ENCODE data around the gene PNMA6F. TPM values are rescaled to one million over a fixed set of nuclear protein-coding genes. Genes with fewer than 3 reads are reported as not detected.

The PNMA6F gene
- polyA plus RNA-seq, 1 of the 3 experiments (the other 2 are of a cell fraction): not detected

DNA sequence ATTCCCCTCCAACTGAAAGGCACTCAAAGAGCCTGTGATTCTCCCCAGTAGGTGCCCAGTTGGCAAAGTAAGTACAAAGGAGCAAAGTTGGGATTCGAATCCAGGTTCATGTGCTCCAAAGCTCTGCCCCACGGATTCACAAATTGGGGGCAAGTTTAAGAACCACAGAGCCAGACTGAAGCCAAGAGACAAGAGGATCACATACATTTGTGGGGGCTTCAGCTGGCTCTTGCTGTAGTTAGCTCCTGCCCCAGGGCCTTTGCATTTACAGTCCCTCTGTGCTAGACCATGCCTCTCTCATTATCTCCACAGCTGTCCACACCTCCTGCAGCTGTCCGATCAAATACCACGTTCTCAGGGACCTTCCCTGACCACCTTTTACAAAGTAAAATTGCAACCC, 18.8 kb downstream of the PNMA6F start:
- no peak for DNase-seq
- Histone ChIP-seq H3K36me3 (replicated peaks in 1 of 2; ENCODE audit: control insufficient read depth in 1 of 2, insufficient read depth in 2 of 2, low read length in 1 of 2) (no peaks in the 10 kb centered on the region), H3K27me3 (ENCODE audit: insufficient read depth) (peaks cover 38% of the 10 kb centered on the region), H3K4me2 (no peak overlapping the region), H4K20me1 (ENCODE audit: insufficient read depth) (no peaks in the 10 kb centered on the region), H3K79me2 (ENCODE audit: insufficient read depth) (no peaks in the 10 kb centered on the region), H3K4me1 (ENCODE audit: control insufficient read depth in 1 of 2, insufficient read depth in 2 of 2, low read depth in 1 of 2, low read length in 1 of 2) (no peaks in the 10 kb centered on the region), H3K9me2 (no peaks in the 10 kb centered on the region), H3K9me3 (no peaks in the 10 kb centered on the region), H3K4me3 (ENCODE audit: low read depth in 2 of 2, low read length in 1 of 2) (no peak overlapping the region), H2AFZ (ENCODE audit: low read depth) (no peak overlapping the region), H3K9ac (no peak overlapping the region), H3K27ac (ENCODE audit: low read depth in 2 of 2, low read length in 1 of 2) (no peak overlapping the region), H3F3A (replicated peaks; ENCODE audit: insufficient read depth) (no peaks in the 10 kb centered on the region)
- ChIA-PET POLR2A (no interaction called here), CTCF (no interaction called here)
- WGBS (ENCODE audit: low lambda C conversion rate): 2% methylated on average over 4 of the region's 4 CpGs
- TF ChIP-seq FOXM1 (IDR thresholded peaks at IDR 0.05; ENCODE audit: low read depth) (no peak), GATA2 (CRISPR knock-in tag; IDR thresholded peaks at IDR 0.05) (no peak), JUND (IDR thresholded peaks at IDR 0.05) (no peak), YY1 (IDR thresholded peaks at IDR 0.05; ENCODE audit: low read depth) (no peak), EZH2phosphoT487 (IDR thresholded peaks at IDR 0.05; ENCODE audit: borderline replicate concordance, low read depth) (no peak)

DNA sequence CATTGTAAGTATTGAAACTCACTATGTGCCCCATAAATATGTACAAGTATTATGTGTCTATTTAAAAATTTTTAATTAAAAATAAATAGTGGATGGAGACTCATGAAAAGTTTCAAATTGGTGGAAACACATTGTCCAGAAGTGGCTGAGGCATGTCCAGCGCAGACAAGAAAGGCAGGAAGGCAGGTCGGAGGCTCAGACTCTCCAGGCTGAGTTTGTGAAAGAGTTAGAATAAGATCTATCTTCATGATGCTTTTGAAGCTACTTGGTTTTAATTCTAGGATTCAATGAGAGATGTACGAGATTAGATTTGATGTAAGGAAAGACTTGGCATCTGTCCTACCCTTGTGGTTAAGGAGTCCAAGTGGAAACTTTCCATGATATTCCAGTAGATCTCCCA, 19.8 kb downstream of the PNMA6F start:
- Histone ChIP-seq H3K4me2 (no peak overlapping the region), H3K79me2 (ENCODE audit: insufficient read depth) (no peaks in the 10 kb centered on the region), H3K4me1 (ENCODE audit: control insufficient read depth in 1 of 2, insufficient read depth in 2 of 2, low read depth in 1 of 2, low read length in 1 of 2) (no peaks in the 10 kb centered on the region), H3K9ac (no peak overlapping the region), H3K4me3 (ENCODE audit: low read depth in 2 of 2, low read length in 1 of 2) (no peak overlapping the region), H2AFZ (ENCODE audit: low read depth) (no peak overlapping the region), H4K20me1 (ENCODE audit: insufficient read depth) (no peaks in the 10 kb centered on the region), H3K27me3 (ENCODE audit: insufficient read depth) (peaks cover 38% of the 10 kb centered on the region), H3K27ac (ENCODE audit: low read depth in 2 of 2, low read length in 1 of 2) (no peak overlapping the region), H3K9me3 (no peaks in the 10 kb centered on the region), H3K9me2 (no peaks in the 10 kb centered on the region), H3K36me3 (replicated peaks in 1 of 2; ENCODE audit: control insufficient read depth in 1 of 2, insufficient read depth in 2 of 2, low read length in 1 of 2) (no peaks in the 10 kb centered on the region), H3F3A (replicated peaks; ENCODE audit: insufficient read depth) (no peaks in the 10 kb centered on the region)
- no peak for TF ChIP-seq MEF2A (IDR thresholded peaks at IDR 0.05; ENCODE audit: borderline replicate concordance, low read depth)
- no peak for DNase-seq
- 28% methylated on average over 3 of the region's 3 CpGs for whole genome bisulfite sequencing (ENCODE audit: low lambda C conversion rate)
- CTCF ChIA-PET: no interaction called here
- POLR2A ChIA-PET: no interaction called here

DNA sequence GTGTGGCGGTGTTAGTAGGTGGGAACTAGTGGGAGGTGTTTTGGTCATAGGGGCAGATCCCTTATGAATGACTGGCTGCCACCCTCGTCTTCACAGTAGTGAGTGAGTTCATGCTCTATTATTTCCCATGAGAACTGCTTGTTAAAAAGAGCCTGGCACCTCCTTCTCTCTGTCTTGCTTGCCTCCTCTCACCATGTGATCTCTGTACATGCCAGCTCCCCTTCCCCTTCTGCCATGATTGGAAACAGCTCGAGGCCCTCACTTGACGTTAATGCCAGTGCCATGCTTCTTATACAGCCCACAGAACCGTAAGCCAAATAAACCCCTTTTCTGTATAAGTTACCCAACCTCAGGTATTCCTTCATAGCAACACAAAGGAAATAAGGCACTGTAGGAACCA, 21.7 kb downstream of the PNMA6F start:
- 5% methylated on average over 5 of the region's 5 CpGs for WGBS (ENCODE audit: low lambda C conversion rate)
- H3F3A ChIP-seq (replicated peaks; ENCODE audit: insufficient read depth): no peaks in the 10 kb centered on the region
- ChIA-PET CTCF (no interaction called here), POLR2A (no interaction called here)
- no peaks in the 10 kb centered on the region for H3K79me2 ChIP-seq (ENCODE audit: insufficient read depth)
- H3K4me2 ChIP-seq: no peak overlapping the region
- H3K4me1 ChIP-seq (ENCODE audit: control insufficient read depth in 1 of 2, insufficient read depth in 2 of 2, low read depth in 1 of 2, low read length in 1 of 2): no peaks in the 10 kb centered on the region
- H3K27me3 ChIP-seq (ENCODE audit: insufficient read depth): peaks cover 32% of the 10 kb centered on the region
- no peak overlapping the region for H3K27ac ChIP-seq (ENCODE audit: low read depth in 2 of 2, low read length in 1 of 2)
- no peak for TF ChIP-seq TCF12 (IDR thresholded peaks at IDR 0.05)
- no peaks in the 10 kb centered on the region for H3K9me2 ChIP-seq
- H3K36me3 ChIP-seq (replicated peaks in 1 of 2; ENCODE audit: control insufficient read depth in 1 of 2, insufficient read depth in 2 of 2, low read length in 1 of 2): no peaks in the 10 kb centered on the region
- no peak overlapping the region for H3K9ac ChIP-seq
- H3K9me3 ChIP-seq: no peaks in the 10 kb centered on the region
- DNase-seq: no peak
- H2AFZ ChIP-seq (ENCODE audit: low read depth): no peak overlapping the region
- H3K4me3 ChIP-seq (ENCODE audit: low read depth in 2 of 2, low read length in 1 of 2): no peak overlapping the region
- H4K20me1 ChIP-seq (ENCODE audit: insufficient read depth): no peaks in the 10 kb centered on the region; the same call in 1 of the 2 replicates

DNA sequence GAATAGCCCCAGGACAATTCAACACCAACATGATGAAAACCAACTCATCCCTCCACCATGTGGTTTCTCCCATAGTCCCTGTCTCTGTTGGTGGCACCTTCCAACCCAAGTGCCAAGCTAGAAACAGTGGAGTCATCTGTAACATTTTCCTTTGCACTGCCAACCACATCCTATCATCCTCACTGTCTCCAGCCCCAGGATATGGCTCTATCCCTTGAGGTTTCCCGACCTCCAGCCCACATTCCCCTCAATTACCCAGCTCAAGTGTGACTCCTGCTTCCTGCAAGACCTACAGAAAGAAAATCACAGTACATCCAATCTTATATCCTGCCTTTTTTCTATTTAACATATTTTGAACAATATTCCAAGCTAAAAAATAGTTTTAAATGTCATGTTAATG, 24.2 kb downstream of the PNMA6F start:
- Histone ChIP-seq H2AFZ (ENCODE audit: low read depth) (no peak overlapping the region), H3K4me3 (ENCODE audit: low read depth in 2 of 2, low read length in 1 of 2) (no peak overlapping the region), H3K27me3 (ENCODE audit: insufficient read depth) (peaks cover 12% of the 10 kb centered on the region), H3K9ac (no peak overlapping the region), H3K36me3 (replicated peaks in 1 of 2; ENCODE audit: control insufficient read depth in 1 of 2, insufficient read depth in 2 of 2, low read length in 1 of 2) (no peaks in the 10 kb centered on the region), H3K9me3 (no peaks in the 10 kb centered on the region), H3K27ac (ENCODE audit: low read depth in 2 of 2, low read length in 1 of 2) (no peak overlapping the region), H4K20me1 (ENCODE audit: insufficient read depth) (no peaks in the 10 kb centered on the region; the same call in 1 of the 2 replicates), H3K4me1 (ENCODE audit: control insufficient read depth in 1 of 2, insufficient read depth in 2 of 2, low read depth in 1 of 2, low read length in 1 of 2) (no peaks in the 10 kb centered on the region), H3F3A (replicated peaks; ENCODE audit: insufficient read depth) (no peaks in the 10 kb centered on the region), H3K9me2 (no peaks in the 10 kb centered on the region), H3K79me2 (ENCODE audit: insufficient read depth) (no peaks in the 10 kb centered on the region), H3K4me2 (no peak overlapping the region)
- no peak for DNase-seq
- CTCF ChIA-PET: no interaction called here
- whole genome bisulfite sequencing (ENCODE audit: low lambda C conversion rate): 0% methylated on average over 1 of the region's 1 CpG
- POLR2A ChIA-PET: no interaction called here
- TF ChIP-seq TAF1 (IDR thresholded peaks at IDR 0.05; ENCODE audit: borderline replicate concordance, low read depth, low read length): no peak
- TF ChIP-seq JUND (IDR thresholded peaks at IDR 0.05): no peak
- no peak for TF ChIP-seq SMC3 (IDR thresholded peaks at IDR 0.05; ENCODE audit: low read depth, low read length)
- TF ChIP-seq, protein P1, sequence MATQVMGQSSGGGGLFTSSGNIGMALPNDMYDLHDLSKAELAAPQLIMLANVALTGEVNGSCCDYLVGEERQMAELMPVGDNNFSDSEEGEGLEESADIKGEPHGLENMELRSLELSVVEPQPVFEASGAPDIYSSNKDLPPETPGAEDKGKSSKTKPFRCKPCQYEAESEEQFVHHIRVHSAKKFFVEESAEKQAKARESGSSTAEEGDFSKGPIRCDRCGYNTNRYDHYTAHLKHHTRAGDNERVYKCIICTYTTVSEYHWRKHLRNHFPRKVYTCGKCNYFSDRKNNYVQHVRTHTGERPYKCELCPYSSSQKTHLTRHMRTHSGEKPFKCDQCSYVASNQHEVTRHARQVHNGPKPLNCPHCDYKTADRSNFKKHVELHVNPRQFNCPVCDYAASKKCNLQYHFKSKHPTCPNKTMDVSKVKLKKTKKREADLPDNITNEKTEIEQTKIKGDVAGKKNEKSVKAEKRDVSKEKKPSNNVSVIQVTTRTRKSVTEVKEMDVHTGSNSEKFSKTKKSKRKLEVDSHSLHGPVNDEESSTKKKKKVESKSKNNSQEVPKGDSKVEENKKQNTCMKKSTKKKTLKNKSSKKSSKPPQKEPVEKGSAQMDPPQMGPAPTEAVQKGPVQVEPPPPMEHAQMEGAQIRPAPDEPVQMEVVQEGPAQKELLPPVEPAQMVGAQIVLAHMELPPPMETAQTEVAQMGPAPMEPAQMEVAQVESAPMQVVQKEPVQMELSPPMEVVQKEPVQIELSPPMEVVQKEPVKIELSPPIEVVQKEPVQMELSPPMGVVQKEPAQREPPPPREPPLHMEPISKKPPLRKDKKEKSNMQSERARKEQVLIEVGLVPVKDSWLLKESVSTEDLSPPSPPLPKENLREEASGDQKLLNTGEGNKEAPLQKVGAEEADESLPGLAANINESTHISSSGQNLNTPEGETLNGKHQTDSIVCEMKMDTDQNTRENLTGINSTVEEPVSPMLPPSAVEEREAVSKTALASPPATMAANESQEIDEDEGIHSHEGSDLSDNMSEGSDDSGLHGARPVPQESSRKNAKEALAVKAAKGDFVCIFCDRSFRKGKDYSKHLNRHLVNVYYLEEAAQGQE (IDR thresholded peaks at IDR 0.05; ENCODE audit: low read depth, low read length): no peak
- no peak for TF ChIP-seq NFIC (IDR thresholded peaks at IDR 0.05; ENCODE audit: borderline replicate concordance)
- no peak for TF ChIP-seq RXRA (IDR thresholded peaks at IDR 0.05; ENCODE audit: borderline replicate concordance, low read depth)
- TF ChIP-seq, protein P2, sequence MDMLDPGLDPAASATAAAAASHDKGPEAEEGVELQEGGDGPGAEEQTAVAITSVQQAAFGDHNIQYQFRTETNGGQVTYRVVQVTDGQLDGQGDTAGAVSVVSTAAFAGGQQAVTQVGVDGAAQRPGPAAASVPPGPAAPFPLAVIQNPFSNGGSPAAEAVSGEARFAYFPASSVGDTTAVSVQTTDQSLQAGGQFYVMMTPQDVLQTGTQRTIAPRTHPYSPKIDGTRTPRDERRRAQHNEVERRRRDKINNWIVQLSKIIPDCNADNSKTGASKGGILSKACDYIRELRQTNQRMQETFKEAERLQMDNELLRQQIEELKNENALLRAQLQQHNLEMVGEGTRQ (IDR thresholded peaks at IDR 0.05; ENCODE audit: borderline replicate concordance, low read depth, low read length): no peak
- no peak for TF ChIP-seq RFX5 (IDR thresholded peaks at IDR 0.05; ENCODE audit: low read length)
- TF ChIP-seq MXI1 (IDR thresholded peaks at IDR 0.05; ENCODE audit: low read depth, low read length): no peak
